Measurements from ENCODE around the gene MRPL38. TPM values are rescaled to one million over a fixed set of nuclear protein-coding genes. Genes with fewer than 3 reads are reported as not detected.
A peak's percentile ranks its signal among the peaks of the same experiment; 100 is the strongest.
"Not testable (repeated sequence)": the region's sequence is repeated elsewhere in the genome, so short reads cannot be mapped to it uniquely, and the experiment has no call there.

MRPL38 gene
- polyA plus RNA-seq, 3 donors: 91.2 to 114 (median 97.4) TPM

GRCh38 chr17:75859358-75859757 lies 45.3 kb downstream of the MRPL38 start:
- DNase-seq: not testable (repeated sequence)

DNA sequence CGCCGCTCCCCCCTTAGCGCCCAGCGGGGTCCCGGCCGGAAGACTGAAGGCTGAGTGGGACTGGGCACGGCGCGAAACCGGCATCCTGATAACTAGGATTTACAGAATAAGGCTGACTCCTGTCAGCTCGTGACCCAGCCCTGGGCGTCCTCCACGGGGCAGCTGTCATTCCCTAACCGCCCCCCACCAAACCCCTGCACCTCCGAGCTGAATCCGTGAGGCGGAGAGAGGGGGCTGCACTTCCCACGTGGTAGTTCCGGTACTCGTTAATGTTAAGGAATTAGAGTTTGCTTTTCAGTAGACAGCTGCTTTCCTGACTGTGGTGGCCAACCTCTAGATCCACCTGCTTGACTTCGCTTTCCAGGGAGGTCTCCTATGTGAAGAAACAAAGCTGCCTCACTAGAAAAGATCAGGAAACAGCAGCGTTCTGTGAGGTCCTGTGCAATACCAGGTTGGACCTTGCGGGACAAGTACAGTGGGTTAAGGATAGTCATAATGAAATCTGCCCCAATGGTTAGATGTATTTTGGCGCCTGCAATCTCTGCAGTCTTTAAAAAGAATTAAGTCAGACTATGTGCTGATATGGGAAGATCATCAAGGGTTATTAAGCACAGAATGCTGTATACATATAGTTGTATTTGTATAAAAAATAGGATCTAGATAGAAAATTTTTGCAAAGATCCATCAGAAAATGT lies 48.5 kb downstream of the MRPL38 start:
- DNase-seq: no peak

DNA sequence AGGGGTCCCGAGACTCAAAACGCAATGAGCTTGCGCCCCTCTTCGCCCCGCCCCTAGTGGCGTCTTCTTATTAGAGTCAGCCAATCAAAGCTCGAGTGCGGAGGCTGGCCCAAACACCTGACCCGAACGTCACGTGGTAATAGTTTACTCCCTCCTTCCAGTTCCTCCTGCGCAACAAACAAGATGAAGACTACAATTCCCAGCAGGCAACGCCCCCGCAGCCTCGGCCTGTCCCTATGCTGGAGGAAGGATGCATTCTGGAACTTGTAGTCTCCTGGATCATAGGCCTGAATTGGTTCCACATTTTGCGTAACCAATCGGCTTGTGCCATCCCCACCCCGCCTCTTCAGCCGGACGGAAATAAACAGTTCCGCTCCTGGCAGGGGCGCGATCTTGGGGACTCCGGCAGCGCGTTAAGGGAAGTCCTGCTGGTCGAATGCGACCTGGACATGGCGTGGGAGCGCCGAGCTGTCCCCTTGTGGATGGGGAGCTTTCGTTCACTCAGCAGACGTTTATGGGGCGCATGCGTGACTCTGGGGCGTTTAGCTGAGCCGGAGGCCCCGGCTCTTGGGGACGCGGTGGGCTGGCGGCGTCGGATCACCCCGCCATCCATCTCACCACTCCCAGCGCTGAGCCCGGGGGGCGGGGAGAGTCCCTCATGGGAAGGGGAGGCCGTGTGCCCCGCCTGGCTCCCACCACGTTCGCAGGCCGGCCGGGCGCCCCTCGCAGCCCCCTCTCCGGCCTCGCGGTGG lies 49.2 kb downstream of the MRPL38 start, which contains the start of gene WBP2:
Gene WBP2 (minus strand): TSS at position 26 of the 752 bp plus-strand sequence. CDS start 38 bp downstream, outside the sequence.
- peak; percentile 100 for DNase-seq

GRCh38 chr17:75854881-75855309 lies 49.8 kb downstream of the MRPL38 start:
- DNase-seq: no peak

GRCh38 chr17:75854101-75854748 lies 50.5 kb downstream of the MRPL38 start:
- DNase-seq: no peak

DNA sequence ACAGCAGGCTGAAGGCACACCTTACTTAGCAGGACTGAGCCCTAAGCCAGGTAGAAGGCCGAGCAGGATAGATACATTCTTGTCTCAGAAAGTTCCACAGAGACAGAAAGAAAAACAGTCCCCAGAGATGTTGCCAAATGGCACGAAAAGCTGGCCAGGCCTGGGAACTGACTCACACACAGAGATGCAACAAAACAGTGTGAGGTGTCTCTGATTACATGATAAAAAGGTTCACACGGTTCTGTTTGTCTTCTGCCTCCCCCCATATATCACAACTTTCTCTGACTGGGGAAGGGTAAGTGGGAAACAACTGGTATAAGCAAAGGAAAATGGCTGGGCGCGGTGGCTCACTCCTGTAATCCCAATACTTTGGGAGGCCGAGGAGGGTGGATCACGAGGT lies 51.3 kb downstream of the MRPL38 start:
- DNase-seq: no peak

GRCh38 chr17:75851693-75851991 lies 53.0 kb downstream of the MRPL38 start:
- not testable (repeated sequence) for DNase-seq

DNA sequence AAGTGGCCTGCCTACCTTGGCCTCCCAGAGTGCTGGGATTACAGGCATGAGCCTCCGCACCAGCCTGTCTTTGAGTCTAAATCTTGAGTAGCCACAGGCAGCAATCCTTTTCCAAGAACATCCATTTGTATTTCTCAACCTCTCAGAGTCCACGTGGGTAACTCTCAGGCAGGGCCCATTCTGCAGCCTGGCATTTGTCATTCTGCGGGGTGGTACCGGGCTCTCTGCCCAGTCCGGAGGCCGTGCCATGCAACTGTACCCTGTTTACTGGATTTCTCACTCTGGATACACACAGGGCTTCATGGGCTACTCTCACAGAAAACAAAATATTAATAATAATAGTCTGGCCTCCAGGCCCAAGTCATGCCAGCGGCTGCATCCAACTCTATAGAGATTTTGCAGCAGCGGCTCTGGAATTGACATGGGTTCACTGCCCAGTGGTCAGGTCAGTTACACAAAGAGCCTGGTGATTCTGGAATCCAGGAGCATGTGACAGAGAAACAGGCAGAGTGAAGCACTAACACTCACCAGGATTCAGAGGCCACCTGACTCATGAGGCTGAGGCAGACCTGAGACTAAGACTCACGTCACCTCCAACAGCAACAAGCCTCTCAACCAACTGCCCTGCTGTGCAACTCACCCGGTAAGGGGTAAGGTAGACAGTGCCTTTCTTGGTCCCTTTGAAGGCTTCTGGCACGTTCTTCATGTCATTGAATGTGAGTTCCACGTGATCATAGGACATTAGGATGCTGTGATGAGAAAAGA lies 53.6 kb downstream of the MRPL38 start:
- no peak for DNase-seq

DNA sequence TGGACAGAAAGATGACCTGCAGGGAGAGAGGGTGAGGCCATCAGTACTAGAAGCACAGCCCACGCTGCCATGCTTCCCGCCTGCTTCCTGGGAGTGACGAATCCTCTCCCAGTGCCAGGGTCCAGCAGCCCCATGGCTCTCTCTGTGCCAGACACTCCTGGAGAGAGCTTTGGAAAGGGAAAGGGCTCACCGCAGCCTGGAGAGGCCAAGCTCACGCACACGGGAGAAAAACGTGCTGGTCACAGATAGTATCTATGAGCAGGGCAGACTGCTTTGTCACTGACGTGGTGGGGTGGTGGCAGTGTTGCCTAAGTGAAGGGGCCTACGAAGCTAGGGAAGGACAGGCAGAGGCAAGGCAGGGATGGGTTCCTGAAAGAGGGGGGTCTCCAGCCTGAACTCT lies 55.0 kb downstream of the MRPL38 start:
- no peak for DNase-seq

DNA sequence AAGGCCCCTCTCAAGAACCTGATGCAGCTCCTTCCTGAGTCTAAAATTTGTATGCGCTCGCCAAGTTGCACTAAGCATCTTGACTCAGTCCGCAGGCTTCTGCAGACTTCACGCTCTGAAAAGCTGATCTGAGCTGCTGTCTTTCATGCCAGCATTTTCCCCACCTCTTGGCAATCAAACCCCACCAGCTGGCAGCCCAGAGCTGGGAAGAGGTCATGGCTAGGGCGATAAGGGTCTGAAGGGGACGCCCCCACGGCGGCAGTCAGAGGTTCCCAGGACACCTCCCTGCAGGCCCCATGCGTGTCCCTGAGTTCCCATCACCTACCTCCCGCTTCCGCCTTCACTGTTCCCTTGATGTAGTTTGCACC lies 55.4 kb downstream of the MRPL38 start:
- DNase-seq: no peak

Other genes starting within 250 kb of the MRPL38 start
- gene RECQL5, start 237.7 kb downstream of the MRPL38 start, polyA plus RNA-seq (ENCODE audit: insufficient read length in 3 of 3): 10 to 100 TPM; 43.5 to 62.4 (median 55.2) TPM
- gene SAP30BP, start 237.5 kb downstream of the MRPL38 start, polyA plus RNA-seq (ENCODE audit: insufficient read length in 3 of 3): 100 to 1,000 TPM in 1 of 3 donors, 10 to 100 TPM in 2; 92.2 to 104 (median 98.5) TPM
- gene ITGB4, start 183.4 kb downstream of the MRPL38 start, polyA plus RNA-seq (ENCODE audit: insufficient read length in 3 of 3): 10 to 100 TPM; 12.5 to 17.1 (median 16.2) TPM
- gene GALK1, start 139.7 kb downstream of the MRPL38 start, polyA plus RNA-seq (ENCODE audit: insufficient read length in 3 of 3): 10 to 100 TPM; 33.7 to 40.4 (median 38.3) TPM
- 10 to 100 TPM; 42.3 to 55.1 (median 46.7) TPM for gene UNK, start 120.1 kb downstream of the MRPL38 start, polyA plus RNA-seq (ENCODE audit: insufficient read length in 3 of 3)
- 1 to 10 TPM; 4.8 to 6.6 (median 6.3) TPM for gene UNC13D, start 60.5 kb downstream of the MRPL38 start, polyA plus RNA-seq (ENCODE audit: insufficient read length in 3 of 3)
- gene WBP2, start 49.5 kb downstream of the MRPL38 start, polyA plus RNA-seq (ENCODE audit: insufficient read length in 3 of 3): 10 to 100 TPM; 82.9 to 89.7 (median 88.1) TPM
- gene TRIM47, start 26.3 kb downstream of the MRPL38 start, polyA plus RNA-seq (ENCODE audit: insufficient read length in 3 of 3): 1 to 10 TPM; 7.5 to 9.5 (median 7.8) TPM
- gene TRIM65, start 7.9 kb downstream of the MRPL38 start, polyA plus RNA-seq (ENCODE audit: insufficient read length in 3 of 3): 10 to 100 TPM; 14.6 to 16.7 (median 16.3) TPM
- 10 to 100 TPM in 2 of 3 donors, 1 to 10 TPM in 1; 9.7 to 13.3 (median 13.1) TPM for gene FBF1, start 36.2 kb upstream of the MRPL38 start, polyA plus RNA-seq (ENCODE audit: insufficient read length in 3 of 3)
- gene ACOX1, start 74.3 kb upstream of the MRPL38 start, polyA plus RNA-seq (ENCODE audit: insufficient read length in 3 of 3): 10 to 100 TPM; 30.1 to 42.2 (median 35.1) TPM
- 10 to 100 TPM; 23.5 to 27.0 (median 25.5) TPM for gene TEN1, start 74.4 kb upstream of the MRPL38 start, polyA plus RNA-seq (ENCODE audit: insufficient read length in 3 of 3)
- gene CDK3, start 96.0 kb upstream of the MRPL38 start, polyA plus RNA-seq (ENCODE audit: insufficient read length in 3 of 3): 10 to 100 TPM; 17.4 to 23.0 (median 21.9) TPM
- 10 to 100 TPM; 24.4 to 25.9 (median 25.4) TPM for gene EVPL, start 122.4 kb upstream of the MRPL38 start, polyA plus RNA-seq (ENCODE audit: insufficient read length in 3 of 3)
- gene SRP68, start 167.6 kb upstream of the MRPL38 start, polyA plus RNA-seq (ENCODE audit: insufficient read length in 3 of 3): 100 to 1,000 TPM in 2 of 3 donors, 10 to 100 TPM in 1; 97.6 to 109 (median 106) TPM
- gene GALR2, start 169.9 kb upstream of the MRPL38 start, polyA plus RNA-seq (ENCODE audit: insufficient read length in 3 of 3): under 1 TPM; 0.24 to 0.87 (median 0.33) TPM
- 10 to 100 TPM; 13.4 to 30.9 (median 27.1) TPM for gene ZACN, start 174.3 kb upstream of the MRPL38 start, polyA plus RNA-seq (ENCODE audit: insufficient read length in 3 of 3)
- gene EXOC7, start 198.9 kb upstream of the MRPL38 start, polyA plus RNA-seq (ENCODE audit: insufficient read length in 3 of 3): 100 to 1,000 TPM; 141 to 194 (median 166) TPM
- gene FOXJ1, start 236.4 kb upstream of the MRPL38 start, polyA plus RNA-seq (ENCODE audit: insufficient read length in 3 of 3): 10 to 100 TPM; 28.2 to 31.7 (median 31.5) TPM

All from renal pelvis (tissue), 4 donors.